Measurements from ENCODE around the gene PTDSS2. TPM values are rescaled to one million over a fixed set of nuclear protein-coding genes. Genes with fewer than 3 reads are reported as not detected.
A peak's percentile ranks its signal among the peaks of the same experiment; 100 is the strongest.

Gene PTDSS2
- total and polyA plus RNA-seq, 10 of the 15 experiments (the other 5 are each of a cell fraction or from before 2014, with no cell fraction given), result 0.39 to 21.1 (median 10.8) TPM

GRCh38 chr11:535519-536454, 85.7 kb downstream of the PTDSS2 start, which contains the start of gene HRAS (continued):
- TF ChIP-seq CHD2 (IDR thresholded peaks at IDR 0.05; ENCODE audit: borderline replicate concordance, low read depth, low read length), result peak; percentile 91
- TF ChIP-seq POLR2AphosphoS2 (IDR thresholded peaks at IDR 0.05; ENCODE audit: low read depth, low read length), result 0 out of 2 replicates have a peak, but pooled peaks have one; percentile 47
- no peak for TF ChIP-seq BRCA1 (IDR thresholded peaks at IDR 0.05; ENCODE audit: low read depth, low read length)
- no peak for TF ChIP-seq ATF2 (IDR thresholded peaks at IDR 0.05; ENCODE audit: low read length)
- no peak for TF ChIP-seq IKZF2 (IDR thresholded peaks at IDR 0.05)
- no peak for TF ChIP-seq MEF2B (IDR thresholded peaks at IDR 0.05; ENCODE audit: partially characterized antibody, poor library complexity, severe bottlenecking)
- TF ChIP-seq BCLAF1 (IDR thresholded peaks at IDR 0.05), result no peak
- TF ChIP-seq STAT1 (conservative IDR thresholded peaks at IDR 0.05), result no peak; the same call in 1 of the 2 replicates
- TF ChIP-seq NBN (IDR thresholded peaks at IDR 0.05), result no peak
- 0 out of 2 replicates have a peak, but pooled peaks have one; percentile 23 for TF ChIP-seq NR2C1 (IDR thresholded peaks at IDR 0.05)
- TF ChIP-seq POLR2AphosphoS5 (IDR thresholded peaks at IDR 0.05; ENCODE audit: low read length), result peak; percentile 57; the same call in 1 of the 2 replicates
- no peak for TF ChIP-seq MYC (IDR thresholded peaks at IDR 0.05; ENCODE audit: insufficient read depth, insufficient read length, insufficient replicate concordance, low read length, severe bottlenecking)
- no peak for TF ChIP-seq TARDBP (IDR thresholded peaks at IDR 0.05; ENCODE audit: borderline replicate concordance)
- TF ChIP-seq NR2F1 (conservative IDR thresholded peaks at IDR 0.05), result peak; percentile 64
- no peak for TF ChIP-seq SMC3 (IDR thresholded peaks at IDR 0.05; ENCODE audit: borderline replicate concordance, low read length)
- no peak for TF ChIP-seq CHD4 (IDR thresholded peaks at IDR 0.05)
- TF ChIP-seq RAD51 (IDR thresholded peaks at IDR 0.05), result no peak
- no peak for TF ChIP-seq SPI1 (IDR thresholded peaks at IDR 0.05; ENCODE audit: borderline replicate concordance, insufficient read depth, low read depth, low read length)
- no peak for TF ChIP-seq PAX5 (IDR thresholded peaks at IDR 0.05; ENCODE audit: borderline replicate concordance, low read depth, low read length)
- TF ChIP-seq NRF1 (conservative IDR thresholded peaks at IDR 0.05; ENCODE audit: low read depth, low read length), result peak; percentile 50
- TF ChIP-seq EP300 (IDR thresholded peaks at IDR 0.05; ENCODE audit: borderline replicate concordance in 1 of 2, control insufficient read depth in 1 of 2, low read depth in 2 of 2, low read length in 2 of 2), result no peak
- TF ChIP-seq ZNF622 (IDR thresholded peaks at IDR 0.05), result no peak
- peak; percentile 98 for TF ChIP-seq PKNOX1 (IDR thresholded peaks at IDR 0.05)
- TF ChIP-seq RBBP5 (conservative IDR thresholded peaks at IDR 0.05), result no peak

Data from GM12878 (cell line).